ENCODE measurements around the gene RBMS1.

Gene RBMS1

GRCh38 chr2:160360089-160360757 is 133.4 kb downstream of the RBMS1 start:
- no peak for DNase-seq (ENCODE audit: low read depth)

GRCh38 chr2:160358046-160358445 is 135.6 kb downstream of the RBMS1 start:
- no peak for DNase-seq (ENCODE audit: low read depth)

- DNase-seq (ENCODE audit: low read depth) = no peak
Observed at GRCh38 chr2:160356485-160356884, 137.1 kb downstream of the RBMS1 start.

DNA sequence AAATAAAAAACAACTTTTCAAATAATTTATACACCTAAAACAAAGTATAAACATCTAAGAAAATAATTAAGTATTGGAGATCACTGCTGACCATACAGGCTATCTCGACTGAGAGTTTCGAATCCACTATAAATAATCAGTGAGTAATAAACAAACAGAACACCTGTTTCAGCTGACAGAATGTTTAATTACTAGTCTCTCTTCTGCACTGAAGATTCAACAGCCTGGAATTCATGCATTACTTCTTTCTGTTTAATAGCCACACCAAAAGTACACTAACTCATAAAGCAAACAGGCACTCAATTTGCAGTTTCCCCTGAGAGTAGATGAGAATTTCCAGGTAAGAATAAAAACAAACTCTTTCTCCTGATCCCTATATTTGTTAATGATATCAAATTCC is 138.5 kb downstream of the RBMS1 start:
- no peak for DNase-seq (ENCODE audit: low read depth)

DNA sequence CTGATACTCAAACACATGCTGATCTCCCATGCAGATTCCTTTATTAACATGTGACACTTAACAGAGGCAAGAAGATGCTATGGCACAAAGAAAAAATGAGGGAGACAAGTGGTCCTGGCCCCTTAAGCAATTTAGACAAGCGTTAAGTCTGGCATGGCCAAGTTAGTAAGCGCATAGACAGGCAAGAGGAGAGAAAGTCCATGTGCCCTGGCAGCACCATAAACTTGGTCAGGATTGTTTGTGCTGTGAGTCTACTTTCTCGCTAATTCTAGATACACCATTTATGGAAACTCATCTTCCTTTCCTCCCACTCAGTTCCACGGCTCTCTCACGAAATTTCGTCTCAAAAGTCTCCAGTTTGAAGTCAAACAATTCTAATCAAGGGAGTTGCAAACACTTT is 138.9 kb downstream of the RBMS1 start:
- no peak for DNase-seq (ENCODE audit: low read depth)

GRCh38 chr2:160353813-160354212 is 139.8 kb downstream of the RBMS1 start:
- DNase-seq (ENCODE audit: low read depth) = no peak

DNA sequence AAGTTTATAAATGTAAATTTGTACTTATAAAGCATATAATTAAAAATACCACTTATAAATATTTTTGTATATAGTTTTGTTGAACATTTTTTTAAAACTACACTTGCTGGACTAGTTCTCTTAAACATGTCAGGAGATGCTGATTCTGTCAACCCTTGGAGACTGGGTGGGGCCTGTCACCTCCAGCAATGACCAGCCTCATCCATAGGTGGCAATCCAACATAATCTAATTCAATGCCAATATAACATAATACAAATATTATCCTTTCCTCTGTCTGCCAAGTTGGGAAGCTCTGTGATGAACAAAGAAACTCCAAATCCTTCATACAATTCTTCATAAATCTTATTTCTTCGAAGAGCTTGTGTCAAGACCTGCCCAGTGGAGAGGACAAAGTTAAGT is 140.4 kb downstream of the RBMS1 start:
- no peak for DNase-seq (ENCODE audit: low read depth)

GRCh38 chr2:160352500-160352899 is 141.1 kb downstream of the RBMS1 start:
- no peak for DNase-seq (ENCODE audit: low read depth)

DNA sequence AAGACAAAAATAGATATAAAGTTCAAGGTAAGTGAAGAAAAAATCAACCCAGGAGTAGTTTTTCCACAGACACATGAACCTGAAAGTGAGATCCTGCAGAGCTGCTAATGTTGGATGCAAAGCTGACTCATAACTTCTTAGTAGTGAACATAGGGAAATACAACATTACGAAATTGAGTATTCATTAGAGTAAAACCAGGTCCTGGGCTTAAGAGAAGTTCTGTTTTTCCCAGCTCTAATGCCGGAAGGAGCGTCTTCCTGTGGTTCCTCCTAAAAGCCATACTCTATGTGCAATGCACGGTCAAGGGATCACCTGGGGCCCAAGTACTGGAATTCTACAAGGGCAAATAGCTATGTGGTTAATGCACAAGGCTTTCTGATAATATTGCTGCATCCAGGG is 141.7 kb downstream of the RBMS1 start:
- no peak for DNase-seq (ENCODE audit: low read depth)

GRCh38 chr2:160349306-160349705 is 144.3 kb downstream of the RBMS1 start:
- DNase-seq (ENCODE audit: low read depth) = no peak

DNA sequence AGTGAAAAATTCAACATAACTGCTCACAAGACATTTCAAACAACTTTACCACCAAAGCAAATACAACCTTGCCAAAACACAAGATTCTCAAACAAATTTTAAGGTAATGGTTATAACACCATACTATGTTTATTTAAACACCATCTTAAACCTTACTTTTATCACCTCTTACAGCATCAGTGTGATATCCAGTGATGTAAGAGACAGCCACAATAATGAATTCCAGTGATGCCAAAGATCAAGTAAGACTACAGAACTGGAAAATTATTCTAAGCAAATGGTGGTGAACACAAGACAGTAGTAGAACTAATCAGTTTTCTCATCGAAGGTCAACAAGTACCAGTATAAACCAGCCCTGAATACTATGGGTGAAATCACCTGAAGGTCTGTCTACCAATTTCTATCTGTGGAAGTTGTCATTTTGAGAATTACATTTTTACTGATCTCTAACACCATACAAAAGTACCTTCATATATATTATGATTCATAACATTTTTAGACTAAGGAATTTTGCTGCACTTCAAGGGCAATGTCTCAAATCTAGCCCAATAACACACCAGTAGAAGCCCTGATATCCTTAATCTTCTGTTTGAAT is 146.2 kb downstream of the RBMS1 start:
- no peak for DNase-seq (ENCODE audit: low read depth)

GRCh38 chr2:160345071-160345764 is 148.4 kb downstream of the RBMS1 start:
- no peak for DNase-seq (ENCODE audit: low read depth)

- no peak for DNase-seq (ENCODE audit: low read depth)
Observed at GRCh38 chr2:160343404-160343803, 150.2 kb downstream of the RBMS1 start.

- no peak for DNase-seq (ENCODE audit: low read depth)
Observed at GRCh38 chr2:160339726-160340125, 153.9 kb downstream of the RBMS1 start.

DNA sequence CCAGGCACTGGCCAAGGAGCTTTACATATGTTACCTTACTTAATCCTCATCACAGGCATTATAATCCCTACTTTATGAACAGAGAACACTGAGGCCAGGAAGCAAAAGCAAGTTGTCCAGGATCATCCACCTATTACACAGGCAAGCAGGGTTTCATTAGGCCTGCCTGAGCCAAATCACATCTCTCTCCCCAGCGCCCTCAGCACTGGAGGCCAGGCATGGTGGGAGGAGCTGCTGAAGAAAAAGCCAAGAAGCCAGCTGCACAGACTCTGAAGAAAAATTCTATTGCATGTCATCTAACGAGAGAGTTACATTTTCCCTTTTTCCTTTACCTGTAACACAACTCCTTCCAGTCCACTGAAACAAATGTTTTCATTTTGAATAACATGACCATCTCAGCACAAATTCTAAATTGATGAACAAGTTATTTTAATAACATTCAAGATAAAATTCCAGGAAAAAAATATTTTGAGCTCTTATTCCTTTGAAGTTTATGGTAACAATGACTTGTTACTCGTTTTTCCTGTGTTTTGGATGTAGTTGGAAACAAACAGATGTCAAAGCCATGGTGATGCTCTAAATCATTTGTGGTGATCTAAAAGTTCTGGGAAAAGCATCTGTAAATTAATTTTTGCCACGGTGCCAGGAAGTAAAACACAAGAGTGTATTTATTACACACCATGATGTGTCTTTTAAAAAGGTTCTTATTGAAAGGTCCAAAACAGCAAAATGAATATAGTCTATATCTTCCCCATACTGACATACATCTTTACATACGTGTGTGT is 154.5 kb downstream of the RBMS1 start:
- DNase-seq (ENCODE audit: low read depth) = no peak

DNA sequence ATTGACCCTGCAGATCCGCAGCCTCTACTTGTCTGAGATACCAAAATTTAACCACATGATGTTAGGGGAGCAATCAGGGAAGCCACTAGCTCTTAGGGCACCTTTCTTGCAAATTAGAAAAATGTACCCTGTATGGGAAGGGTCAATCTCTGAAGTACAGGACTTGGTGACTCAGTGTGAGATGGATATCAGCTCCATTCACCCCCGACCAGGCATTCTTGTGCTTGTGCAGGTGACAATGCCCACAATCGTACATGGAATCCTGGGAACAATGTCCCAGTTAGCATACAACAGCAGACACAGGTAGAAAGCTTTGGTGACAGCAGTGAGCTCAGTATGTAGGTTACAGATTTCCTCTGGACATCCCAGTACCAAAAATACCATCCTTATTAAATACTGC is 155.9 kb downstream of the RBMS1 start:
- no peak for DNase-seq (ENCODE audit: low read depth)

DNA sequence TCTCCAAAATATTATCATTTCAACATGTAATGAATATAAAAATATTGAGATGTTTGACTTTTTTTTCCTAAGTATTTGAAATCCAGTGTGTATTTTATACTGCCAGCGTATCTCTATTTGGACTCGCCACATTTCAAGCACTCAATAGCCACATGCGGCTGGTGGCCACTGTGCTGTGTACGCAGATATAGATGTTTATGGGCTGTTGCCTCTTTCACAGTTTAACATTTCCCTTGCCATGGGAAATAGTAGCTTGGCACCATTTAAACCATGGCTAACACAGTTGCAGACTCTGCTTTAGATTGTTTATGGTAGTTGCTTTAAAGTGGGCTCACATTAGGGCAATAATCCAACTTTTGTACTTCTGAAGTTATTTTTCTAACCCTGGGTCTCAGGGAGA is 157.0 kb downstream of the RBMS1 start:
- DNase-seq (ENCODE audit: low read depth) = no peak

- DNase-seq (ENCODE audit: low read depth) = no peak
Observed at GRCh38 chr2:160336105-160336504, 157.5 kb downstream of the RBMS1 start.

DNA sequence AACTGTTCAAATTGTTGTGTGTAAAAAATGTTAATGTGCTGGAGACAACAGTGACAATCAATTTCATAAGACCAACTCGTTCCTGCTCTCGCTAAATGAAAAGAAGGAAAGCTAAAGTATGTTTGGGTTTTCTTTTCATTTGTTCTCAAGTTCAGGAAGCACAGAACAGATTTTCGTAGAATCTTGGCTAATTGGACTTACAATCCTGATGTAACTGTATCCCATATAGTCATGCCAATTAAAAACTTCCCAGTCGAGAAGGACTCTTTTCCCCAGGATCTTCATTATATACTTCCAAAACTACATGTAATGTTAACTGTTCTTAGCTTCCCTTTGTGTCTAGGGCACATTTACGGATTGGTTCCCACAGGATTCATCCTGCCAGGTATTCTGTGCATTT is 158.2 kb downstream of the RBMS1 start:
- no peak for DNase-seq (ENCODE audit: low read depth)

DNA sequence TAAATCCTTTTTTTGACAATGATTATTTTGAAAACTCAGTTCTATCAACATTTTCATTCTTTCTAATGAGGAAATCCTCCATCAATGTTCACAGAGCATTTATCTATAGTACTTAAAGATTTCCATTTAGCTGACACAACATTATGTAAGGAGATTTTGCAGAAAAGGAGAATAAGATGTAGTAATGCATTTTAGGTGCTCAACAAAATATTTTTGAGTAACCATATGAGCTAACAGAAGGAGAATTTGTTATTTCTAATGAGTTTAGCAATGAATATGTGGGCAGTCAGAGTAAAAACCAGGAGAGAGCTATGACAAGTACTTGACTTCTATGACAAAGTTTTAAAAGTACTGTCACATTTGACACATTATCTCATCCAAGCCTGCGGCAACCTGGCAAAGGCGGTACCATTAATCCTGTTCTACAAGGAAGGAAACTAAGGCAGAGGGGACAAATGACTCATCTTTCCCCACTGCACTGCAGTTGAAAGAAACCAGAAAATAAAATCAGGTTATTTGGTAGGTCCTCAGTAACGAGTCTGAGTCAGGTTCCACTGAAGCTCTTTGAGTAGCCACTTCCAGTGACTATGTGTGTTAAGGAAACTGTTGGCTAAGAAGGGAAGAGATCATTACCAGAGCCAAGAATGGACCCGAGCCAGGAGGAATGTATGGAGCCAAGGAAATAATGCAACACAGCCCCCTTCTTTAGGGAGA is 159.4 kb downstream of the RBMS1 start:
- no peak for DNase-seq (ENCODE audit: low read depth)

DNA sequence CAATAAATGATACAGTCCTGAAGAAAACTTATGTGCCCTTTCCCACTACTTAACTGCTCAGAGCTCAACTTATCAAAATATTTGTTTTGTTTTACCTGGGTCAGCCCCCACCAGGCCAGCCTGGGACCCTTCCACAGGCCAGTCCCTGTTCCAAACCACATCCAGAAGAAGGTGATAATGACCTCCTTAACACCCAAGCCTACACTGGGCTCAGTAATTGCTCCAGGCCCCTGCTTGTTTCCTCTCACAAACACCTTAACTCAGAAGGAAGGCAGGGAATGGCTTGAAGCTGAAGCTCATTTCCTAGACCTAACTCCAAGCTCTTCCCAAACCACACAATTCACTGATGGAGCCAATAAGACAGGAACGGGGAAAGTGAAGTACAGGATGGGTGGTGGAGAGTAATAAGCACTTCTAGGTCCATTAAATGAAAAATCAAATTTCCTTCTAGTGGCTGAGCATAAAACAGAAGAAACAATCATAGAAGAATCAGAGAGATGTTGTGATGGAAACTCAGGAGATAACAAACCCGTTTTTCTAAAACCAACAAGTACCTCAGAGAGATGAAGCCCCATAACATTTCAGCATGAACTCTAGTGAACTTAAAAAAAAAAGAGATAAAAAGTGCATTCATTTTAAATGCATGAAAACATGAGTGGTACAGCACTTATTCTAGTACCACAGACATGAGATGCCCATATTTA is 160.1 kb downstream of the RBMS1 start:
- DNase-seq (ENCODE audit: low read depth) = no peak

DNA sequence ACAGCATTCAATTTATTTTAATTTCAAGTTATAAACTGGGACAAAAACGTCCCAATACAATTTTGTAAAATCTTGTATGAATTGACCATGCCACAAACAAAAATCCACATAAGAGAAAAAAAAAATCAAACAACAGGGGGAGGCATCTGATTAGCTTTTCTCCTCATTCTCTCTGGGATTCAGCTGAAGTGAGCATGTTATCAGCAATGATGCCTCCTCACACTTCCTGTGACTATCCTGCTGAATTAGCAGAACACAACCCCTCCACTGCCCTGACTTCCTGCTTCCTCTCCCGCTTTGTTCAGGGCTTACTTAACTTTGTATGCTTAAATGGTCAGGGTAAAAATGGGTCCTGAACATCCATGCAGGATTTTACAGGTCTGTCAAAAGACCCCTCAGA is 161.3 kb downstream of the RBMS1 start:
- no peak for DNase-seq (ENCODE audit: low read depth)
